Choroid plexus epithelial cell (primary cell): ENCODE data around the gene FAM240B.

Experiments
- DNase-seq: peaks from one replicate; pipeline ENCODE4 v3.0.0-alpha.2; 2010; ENCODE audit warnings: low read depth
- H3K4me3 ChIP-seq: 2 replicates; pipeline ENCODE4 v1.5.1; 2011; ENCODE audit warnings: low read depth, mild to moderate bottlenecking, control low read depth, low read length, moderate library complexity
- CTCF ChIP-seq: conservative IDR thresholded peaks from 2 replicates; pipeline ENCODE4 v1.5.1; 2011; ENCODE audit warnings: low read depth, mild to moderate bottlenecking, control low read depth, inconsistent platforms, low read length, moderate library complexity

The FAM240B gene

GRCh38 chr9:38727497-38728001 lies 7.6 kb upstream of the FAM240B start:
- no peak overlapping the region for H3K4me3 ChIP-seq
- peak; percentile 88 for TF ChIP-seq CTCF
- peak; percentile 88 for DNase-seq

DNA sequence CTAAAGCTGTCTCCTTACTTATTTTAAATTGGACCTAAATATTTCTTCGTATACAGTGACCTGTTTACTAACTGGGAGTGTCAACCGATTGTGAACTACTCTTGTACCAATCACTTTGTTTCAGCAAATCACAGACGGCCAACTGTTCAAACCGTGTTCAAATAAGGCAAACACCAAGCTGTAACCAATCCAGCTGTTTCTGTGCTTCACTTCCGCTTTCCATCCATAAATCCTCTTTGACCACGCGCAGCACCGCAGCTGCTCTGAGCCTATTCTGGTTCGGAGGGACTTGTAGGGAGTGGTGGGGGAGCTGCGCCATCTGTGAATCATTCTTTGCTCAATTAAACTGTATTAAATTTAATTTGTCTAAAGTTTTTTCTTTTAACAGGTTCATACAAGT lies 4.8 kb upstream of the FAM240B start:
- H3K4me3 ChIP-seq = no peak overlapping the region
- no peak for TF ChIP-seq CTCF
- DNase-seq = no peak

DNA sequence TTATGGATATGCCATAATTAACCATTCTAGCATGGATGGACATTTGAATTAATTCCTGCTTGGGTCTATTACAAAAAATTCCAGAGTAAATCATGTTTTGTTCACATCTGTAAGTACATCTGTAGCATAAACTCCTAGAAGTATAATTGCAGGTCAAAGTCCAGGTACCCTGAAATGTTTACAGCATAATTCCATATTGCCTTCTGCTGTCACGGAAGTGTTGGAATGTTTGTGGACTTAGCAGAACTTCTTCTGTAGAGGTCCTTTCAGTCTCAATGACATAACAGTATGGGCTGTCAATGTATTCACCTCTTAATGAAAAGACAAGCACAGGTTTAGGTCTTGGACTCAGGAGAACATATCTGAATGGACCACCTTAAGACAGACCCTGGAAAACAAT lies 1.8 kb downstream of the FAM240B start:
- no peak for DNase-seq
- H3K4me3 ChIP-seq = no peak overlapping the region
- TF ChIP-seq CTCF = no peak

DNA sequence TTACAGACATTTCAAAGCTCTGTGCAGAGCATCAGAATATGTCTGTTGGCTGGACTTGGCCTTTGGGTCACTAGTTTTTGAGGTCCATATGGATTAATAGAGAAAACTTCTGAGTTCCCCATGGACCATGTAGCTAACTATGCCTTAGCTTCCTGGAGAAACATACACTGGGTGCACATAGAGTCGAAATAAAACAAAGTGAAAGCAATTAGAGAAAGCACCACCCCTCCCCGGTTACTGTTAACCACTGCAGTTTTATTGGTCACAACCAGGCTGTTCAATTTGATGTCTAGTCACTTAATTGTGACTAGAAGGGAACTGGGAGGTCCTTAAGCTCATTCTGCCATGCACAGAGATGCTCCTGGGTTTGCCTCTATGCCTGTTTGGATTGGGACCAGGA lies 4.2 kb downstream of the FAM240B start:
- DNase-seq = no peak
- TF ChIP-seq CTCF = no peak
- H3K4me3 ChIP-seq = no peak overlapping the region

DNA sequence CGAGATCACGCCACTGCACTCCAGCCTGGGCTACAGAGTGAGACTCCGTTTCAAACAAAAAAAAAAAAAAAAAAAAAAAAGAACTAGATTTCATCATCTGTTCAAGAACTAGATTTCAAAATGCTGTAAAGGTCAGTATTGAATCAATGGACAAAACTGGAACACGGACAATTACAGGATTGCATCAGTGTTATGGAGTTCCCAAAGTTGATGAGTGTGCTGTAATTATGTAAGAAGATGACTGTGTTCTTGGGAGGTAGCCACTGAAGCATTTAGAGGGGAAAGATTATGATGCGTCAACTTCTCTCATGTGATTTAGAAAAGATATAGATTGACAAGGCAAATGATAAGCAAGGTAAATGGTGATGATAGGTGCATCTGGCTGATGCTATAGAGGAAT lies 6.5 kb downstream of the FAM240B start:
- peak; percentile 98 for DNase-seq
- no peak overlapping the region for H3K4me3 ChIP-seq

GRCh38 chr9:38708759-38709158 lies 11.2 kb downstream of the FAM240B start:
- peak; percentile 83 for DNase-seq
- no peak for TF ChIP-seq CTCF
- no peak overlapping the region for H3K4me3 ChIP-seq

More for the DNA sequence above, 6.5 kb downstream of the FAM240B start:
- TF ChIP-seq CTCF = no peak

GRCh38 chr9:38707885-38708637 lies 11.9 kb downstream of the FAM240B start:
- no peak overlapping the region for H3K4me3 ChIP-seq
- TF ChIP-seq CTCF = peak; percentile 58
- peak; percentile 31 for DNase-seq
